Hematopoietic multipotent progenitor cell treated with erythropoietin and hydrocortisone succinate and interleukin-3 and kit ligand, for 4 days (in vitro differentiated cells): ENCODE results near the gene WRAP73.
A peak's percentile ranks its signal among the peaks of the same experiment; 100 is the strongest.

ENCODE experiments used
- DNase-seq: peaks from one replicate; pipeline ENCODE4 v3.0.0-alpha.2; 2015

The WRAP73 gene

DNA sequence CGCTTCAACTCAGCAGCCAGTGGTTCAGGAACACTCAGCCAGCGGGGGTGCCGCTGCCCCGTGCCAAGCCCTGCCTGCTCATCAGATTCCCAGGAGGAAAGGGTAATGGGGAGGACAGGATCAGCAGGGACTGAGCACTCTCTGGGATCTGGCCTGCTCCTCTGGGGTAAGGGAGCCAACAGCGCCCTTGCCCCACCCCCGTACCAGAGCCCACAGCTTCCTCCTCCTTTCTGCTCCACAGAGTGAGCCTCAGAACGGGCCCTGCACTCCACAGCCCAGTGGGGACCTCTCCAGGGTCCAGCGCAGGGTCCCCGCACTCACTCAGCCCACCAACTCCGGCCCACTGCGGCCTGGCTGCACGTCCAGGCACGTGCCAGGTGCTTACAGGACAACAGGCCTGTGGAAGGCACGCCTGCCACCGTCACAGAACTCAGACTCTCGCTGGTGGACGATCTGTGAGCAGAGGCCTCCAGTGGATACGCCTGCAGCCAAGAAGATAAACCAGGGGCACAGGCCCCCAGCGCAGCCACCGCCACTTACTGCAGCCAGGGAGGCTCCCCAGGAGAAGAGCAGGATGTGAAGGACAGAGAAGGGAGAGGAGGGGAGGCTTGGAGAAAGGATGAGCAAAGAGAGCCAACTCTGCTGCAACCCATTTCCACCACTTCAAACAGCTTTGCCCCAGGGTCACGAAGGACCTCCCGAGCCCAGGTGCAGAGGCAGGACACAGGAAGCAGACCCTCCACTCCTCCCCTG, 40.7 kb downstream of the WRAP73 start:
- peak; percentile 46 for DNase-seq

DNA sequence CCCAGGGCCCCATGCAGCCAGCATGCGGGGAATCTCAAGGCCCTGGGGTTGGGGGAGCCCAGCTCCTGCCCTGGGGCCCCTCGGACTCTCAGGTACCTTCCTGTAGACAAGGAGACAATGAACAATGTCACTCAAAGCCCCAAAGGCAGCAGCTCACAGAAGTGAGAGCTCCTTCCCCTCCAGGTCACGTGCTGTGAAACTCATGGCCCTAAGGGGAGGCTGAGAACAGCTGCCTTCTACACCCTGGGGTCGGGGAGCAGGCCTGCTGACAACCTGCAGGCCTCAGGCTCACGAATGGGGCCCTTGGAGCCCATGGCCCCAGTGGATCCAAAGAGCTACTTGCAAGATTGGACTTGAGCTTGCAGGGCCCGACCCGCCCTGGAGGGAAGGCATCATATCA, 41.7 kb downstream of the WRAP73 start:
- no peak for DNase-seq

DNA sequence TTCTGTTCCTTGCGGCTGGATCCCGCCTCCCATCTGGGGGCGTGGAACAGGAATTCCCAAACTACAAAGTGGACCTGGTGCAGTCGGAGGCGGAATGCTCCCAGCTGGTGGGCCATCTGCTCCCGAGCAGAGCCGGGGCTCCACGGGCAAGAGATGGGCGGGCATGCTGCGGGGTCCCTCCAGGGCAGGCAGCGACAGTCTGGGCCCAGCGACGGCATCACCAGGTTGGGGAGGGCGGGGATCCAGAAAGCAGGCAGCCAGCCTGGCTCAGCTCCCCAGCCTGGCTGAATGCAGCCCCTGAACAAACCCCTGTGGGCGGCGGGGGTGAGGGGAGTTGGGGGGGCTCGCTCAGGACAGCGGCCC, 42.2 kb downstream of the WRAP73 start:
- DNase-seq, result no peak

DNA sequence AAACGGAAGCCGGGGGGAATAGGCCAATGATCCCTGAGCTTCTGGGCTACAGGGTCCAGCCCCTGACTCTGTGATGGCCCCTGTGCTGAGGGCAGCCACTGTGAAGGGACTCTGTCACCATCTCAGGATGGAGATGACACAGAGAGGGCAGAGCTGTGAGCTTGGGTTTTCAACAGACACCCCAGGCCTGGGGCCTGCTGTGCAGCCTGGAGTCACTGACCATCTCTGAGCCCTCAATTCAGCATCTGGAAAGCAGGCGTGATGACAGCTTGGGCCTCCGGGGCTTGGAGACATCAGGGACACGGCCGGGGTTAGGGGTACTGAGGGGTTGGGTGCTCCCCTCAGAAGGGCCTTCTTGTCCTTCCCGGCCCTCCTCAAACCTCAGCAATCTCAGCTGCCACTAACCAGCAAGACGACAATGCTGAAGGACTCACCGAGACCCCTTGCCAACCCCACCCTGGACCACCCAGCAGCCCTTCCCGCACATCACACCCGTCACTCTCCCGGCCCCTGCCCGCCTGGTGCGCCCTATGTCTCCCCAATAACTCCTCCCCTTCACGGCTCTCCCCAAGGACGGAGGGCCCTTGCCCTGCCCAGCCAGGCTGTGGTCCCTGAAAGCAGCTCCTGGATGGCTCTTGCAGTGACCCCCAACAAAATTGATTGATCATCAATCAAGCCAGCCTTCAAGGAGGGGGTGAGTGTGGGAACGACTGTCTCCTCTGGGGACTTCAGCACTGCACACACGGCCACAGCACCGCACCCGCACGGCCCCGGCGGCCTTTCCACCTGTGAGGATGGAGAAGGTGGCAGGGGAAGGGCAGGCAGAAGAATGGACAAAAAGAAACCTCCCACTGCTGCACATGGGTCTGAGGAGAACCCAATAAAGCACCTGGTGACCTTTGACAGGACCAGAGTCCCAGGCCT, 42.9 kb downstream of the WRAP73 start:
- no peak for DNase-seq

DNA sequence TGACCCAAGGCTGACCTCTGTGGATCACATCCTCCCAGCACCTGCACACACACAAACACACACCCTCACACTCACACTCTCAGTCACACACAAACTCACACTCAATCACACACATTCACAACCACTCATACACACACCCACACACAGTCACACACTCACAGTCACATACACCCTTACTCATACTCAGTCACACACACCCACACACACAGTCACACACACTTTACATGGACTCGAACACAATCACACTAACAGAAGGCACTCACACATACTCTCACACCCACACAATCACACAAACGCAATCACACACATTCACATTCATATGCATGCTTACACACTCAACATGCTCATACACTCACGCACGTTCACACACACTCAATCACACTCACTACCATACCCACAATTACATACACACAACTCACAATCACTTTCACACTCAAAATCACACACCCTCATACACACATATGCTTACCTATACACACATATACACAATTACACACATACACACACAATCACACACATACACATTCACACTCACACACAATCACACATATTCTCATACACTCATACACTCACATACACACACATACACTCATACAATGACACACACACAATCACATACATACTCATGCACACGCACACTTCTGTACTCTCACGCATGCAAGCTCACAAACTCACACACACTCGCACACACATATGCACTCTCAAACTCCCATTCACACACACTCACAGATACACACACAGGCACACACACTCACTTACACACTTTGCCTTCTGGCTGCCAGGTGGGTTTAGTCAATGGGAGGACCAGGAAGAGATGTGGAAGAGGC, 44.7 kb downstream of the WRAP73 start:
- no peak for DNase-seq

DNA sequence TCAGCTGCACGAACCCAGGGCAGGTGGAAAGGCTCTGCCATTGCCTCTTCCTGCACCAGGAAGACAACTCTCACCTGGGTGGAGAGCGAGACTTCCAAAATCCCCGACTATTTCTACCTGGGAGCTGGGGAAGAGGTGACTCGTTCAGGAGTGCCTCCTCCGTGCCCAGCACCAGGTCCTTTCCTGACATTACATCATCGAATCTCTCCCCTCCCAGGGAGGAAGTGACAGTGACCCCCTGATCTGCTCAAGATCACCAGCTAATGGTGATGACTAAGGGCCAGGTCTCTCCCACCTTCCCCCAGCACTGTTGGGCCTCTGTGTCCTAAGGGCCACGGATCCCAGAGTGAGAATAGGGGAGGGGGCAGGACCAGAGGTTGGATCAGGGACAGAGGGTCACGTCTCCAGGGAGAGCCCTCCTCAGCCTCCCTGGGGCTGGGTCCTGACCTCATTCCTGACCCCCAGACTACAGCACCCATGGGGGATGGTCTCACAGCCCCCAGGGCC, 45.4 kb downstream of the WRAP73 start:
- DNase-seq, result no peak

DNA sequence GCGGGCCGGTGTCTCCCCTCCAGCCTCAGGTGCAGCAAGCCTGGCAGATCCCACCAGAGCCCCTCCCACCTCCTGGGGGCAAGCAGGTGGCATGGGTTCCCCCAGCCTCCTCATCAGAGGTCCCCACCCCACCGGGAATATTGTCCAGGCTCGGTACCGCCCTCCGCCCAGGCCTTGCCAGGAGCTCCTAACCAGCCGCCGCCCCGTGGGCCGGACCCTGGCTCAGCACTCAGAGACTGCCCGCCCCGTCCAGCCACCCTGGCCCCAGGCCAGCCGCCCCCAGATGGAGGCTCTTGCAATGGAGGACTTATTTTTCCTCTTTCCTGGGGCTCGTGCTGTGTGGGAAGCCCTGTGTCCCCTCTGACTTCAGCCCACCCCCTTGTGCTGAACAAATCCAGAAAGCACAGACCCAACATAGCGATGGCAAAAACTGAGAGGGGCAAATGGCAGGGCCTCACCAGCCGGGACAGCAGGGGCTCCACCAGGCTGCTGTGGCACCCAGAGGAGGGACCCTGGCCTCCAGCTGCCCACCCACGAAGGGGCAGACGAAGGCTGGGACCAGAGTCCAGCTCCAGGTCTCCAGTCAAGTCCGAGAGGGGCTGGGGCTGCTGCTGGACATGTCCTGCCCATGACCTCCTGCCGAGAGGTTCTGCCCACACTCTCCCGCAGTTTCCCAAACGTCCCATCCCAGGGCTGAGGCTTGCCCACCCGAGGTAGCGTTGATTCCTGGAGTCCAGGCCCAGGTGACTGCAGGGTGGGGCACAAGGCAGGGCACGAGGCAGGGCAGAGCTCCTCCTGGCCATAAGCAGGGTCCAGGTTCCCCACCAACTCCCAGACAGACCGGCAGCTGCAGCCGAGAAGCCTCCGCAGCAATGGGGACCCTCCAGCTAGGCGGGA, 46.1 kb downstream of the WRAP73 start:
- DNase-seq, result no peak

DNA sequence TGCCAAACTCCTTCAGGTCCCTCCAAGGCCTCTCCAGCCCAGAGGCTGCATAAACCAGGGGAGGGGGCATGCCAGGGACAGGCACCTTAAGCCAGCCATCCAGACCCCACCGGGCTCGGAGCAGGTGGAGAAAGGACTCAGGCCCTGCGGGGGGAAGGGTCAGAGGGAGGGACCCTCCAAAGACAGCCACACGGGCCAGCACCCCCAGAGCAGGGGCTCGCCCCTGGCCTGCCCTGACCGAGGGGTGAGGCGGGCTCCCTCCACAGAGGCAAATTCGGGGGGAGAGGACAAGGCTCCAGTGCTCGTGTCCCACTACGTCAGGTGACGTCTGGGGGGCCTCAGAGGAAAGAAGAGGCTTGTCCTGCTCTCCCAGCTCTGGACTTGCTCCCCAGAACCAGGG, 46.7 kb downstream of the WRAP73 start:
- DNase-seq, result no peak

DNA sequence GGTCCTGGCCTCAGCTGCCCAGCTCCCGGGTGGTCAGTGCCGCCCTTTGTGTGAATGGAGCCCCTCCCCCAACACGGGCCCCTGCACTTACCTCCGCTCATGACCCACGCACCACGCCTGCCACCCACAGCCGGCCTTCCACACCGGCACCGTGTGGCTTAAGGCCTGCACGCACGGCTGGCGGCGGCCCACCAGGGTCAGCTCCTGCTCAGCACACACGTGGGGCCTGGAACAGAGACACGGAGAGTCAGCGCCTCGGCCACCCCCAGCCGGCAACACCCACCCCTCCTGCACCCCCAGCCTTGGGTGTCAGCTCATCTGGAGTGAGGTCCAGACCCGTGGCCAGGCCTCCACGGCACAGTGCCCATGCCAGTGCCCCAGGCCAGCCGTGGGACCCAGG, 47.5 kb downstream of the WRAP73 start:
- no peak for DNase-seq

DNA sequence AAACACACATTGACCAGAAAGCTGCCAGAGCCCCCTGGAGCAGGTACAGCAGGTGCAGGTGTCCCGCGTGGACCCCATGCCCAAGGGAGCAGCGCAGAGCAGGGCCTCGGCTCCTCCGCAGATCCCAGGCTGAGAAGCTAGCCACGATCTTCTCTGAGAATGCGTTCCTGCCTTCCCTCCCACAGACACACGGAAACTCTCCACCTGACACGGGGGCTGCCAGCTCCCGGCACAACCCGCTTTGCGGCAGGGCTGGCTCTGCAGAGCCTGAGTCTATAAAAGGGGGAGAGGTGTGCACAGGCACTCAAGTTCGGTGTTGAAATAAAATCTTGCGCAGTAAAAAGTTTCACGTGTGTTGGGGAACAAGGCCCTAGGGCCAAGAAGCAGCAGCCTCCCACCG, 48.2 kb downstream of the WRAP73 start:
- DNase-seq, result no peak

DNA sequence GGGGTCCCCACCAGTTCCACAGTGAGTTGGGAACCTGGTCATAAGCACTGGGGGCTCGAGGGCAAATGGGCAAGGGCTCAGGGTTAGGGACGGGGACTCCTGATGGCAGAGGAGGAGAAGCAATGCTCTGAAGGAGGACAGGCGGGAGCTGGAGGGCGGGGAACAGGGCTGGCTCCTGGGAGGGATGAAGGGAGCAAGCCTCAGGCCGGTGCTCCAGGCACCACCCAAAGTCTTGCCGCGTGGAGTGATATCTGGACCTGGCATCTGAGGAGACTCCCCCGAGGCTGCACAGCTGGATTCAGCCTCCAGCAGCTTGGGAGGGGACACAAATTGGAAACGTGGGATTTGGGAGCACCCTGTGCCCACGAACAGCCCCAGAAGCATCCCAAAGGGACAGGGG, 49.5 kb downstream of the WRAP73 start:
- DNase-seq, result no peak

DNA sequence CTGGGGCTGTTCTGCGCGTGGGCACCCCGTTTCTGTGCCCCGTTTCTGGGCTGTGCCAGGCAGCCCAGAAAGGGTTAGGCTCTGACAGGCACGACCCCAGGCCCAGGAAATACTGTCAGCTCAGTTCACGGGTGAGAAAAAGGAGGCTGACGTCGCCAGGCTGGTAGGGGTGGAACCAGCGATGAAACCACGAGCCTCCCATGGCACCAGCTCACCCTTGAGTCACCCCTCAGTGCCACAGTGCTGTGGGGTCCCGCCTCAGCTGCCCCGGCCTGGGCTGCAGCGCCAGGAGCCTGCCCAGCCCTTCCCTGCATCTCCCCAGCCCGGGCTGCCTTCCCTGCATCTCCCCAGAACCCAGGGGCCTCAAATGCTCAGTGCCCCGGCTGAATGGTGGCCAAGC, 50.1 kb downstream of the WRAP73 start:
- peak; percentile 13 for DNase-seq

DNA sequence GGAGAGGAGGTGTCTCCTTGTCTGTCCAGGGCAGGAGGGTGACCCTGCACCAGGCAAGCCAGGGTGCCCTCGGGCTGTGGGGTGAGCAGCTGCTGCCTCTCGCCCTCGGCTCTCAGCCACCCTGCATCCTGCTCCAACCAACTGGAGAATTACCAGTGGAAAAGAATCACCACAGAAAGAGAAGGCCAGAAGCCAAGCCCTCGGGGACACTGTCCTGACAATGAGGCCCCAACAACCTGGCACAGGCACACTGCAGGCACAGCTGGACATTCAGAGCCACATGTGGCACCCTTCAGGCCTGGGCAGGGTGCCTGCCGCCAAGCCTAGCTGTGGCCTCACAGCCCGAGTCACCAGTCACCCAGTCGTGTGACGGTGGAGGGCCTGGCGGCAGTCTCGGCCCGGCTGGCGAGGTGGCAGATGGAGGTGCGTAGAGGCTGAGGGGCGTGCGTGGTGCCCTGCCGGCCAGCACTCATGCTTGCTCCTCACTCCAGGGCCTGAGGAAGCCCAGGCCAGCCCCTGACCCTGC, 50.6 kb downstream of the WRAP73 start:
- DNase-seq, result no peak

DNA sequence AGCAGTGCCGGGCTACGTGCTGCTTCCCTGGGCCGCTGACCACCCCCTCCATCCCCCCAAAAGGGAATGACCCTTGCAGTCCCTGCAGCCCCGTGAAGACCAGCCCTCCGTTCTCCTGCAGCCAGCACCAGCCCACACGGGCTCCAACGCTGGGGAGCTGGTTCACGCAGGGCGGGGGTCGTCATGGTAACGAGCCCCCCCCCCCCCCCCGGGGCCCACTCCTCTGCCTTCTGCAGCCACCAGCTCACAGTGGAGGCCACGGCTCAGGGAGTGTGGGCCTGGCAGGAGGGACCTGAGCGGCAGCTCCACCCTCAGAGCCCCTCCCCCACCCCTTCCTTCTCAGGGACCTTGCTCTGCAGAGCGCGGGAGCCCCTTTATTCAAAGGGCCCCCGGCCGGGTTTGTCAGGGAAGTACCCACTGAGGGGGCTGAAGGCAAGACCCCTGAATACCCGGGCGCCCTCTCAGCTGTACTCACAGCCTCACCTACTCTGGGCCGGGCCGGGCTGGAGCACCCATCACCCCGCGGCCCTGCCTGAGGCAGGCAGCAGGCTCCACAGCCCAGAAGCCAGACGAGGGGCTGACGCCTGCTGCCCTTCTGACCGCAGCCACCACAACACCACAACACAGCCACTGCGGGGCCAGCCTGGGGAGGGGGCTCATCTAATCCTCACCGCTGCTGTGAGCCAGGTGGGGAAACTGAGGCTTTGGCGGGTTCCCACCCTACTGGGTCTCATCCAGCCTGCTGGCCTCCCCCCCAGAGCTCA, 51.2 kb downstream of the WRAP73 start:
- no peak for DNase-seq

DNA sequence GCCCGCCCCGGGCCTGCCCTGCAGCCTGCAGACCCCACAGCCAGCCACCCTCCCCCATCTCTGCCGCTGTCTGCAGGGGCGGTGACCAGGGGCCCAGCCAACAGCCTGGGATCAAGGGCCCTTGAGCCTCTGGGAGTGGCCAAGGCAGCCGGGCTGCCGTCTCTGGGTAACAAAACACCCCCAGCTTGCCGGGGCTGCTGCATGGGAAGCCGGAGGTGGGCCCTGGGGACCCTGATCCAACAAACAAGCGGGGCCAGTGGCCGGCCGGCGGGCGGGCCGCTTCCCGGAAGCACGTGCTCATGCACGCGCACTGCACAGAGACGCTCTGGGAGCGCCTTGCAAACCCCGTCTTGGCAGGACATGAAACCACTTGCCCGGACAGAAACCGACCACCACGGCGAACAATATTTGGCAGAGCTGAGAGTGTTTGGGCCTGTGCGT, 51.8 kb downstream of the WRAP73 start:
- peak; percentile 12 for DNase-seq

DNA sequence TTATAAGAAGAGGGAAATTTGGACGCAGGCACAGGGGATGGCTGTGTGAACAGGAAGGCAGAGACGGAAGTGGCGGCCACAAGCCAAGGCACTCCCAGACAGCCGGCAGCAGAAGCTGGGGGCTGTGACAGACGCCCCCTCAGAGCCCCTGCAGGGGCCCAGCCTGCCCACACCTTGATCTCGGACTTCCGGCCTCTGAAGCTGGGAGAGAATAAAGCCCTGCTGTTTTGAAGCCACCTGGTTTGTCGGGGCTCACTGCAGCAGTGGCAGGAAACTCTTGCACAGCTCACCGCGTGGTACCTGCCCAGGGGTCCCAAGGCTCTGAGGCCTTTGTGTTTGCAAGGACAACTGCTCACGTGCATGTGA, 52.3 kb downstream of the WRAP73 start:
- DNase-seq, result peak; percentile 68

DNA sequence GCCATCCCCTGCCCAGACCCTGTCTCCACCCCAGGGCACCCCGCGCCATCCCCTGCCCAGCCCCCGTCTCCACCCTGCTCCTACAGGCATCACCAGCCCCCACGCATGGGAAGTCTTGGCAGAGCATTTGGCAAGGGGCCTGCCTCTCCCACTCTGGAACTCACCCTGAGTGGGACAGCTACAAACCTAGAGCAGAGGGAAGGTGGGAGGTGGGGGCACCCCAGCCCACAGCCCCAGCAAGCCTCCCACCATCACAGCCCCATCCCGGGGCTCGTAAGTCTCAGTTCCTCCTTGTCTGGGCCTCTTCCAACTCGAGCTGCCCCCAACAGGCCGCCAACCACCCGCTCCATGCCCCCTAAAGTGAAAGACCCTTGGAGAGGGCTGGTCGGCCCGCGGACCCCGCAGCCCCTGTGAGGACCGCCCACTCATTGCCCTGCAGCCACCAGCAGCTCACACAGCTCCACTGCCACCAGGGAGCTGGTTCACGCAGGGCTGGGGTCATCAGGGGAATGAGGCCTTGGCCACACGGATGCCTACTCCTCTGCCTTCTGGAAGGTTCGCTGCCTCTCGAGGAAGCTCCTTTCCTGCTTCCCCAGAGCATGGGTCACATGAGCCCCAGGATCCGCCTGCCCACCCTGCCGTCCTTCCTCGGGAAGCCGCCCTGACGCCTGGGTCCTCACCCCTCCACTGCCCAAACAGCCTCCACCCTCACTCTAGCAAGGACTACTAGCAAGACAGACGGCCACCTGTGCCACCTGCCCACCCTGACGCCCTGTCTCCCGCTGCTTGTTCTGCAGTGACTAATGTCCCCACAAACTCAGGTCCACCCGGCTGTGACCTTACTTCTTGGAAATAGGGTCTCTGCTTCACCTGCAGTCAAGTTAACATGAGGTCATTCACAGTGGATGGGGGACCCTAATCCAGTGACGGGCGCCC, 53.0 kb downstream of the WRAP73 start:
- no peak for DNase-seq

DNA sequence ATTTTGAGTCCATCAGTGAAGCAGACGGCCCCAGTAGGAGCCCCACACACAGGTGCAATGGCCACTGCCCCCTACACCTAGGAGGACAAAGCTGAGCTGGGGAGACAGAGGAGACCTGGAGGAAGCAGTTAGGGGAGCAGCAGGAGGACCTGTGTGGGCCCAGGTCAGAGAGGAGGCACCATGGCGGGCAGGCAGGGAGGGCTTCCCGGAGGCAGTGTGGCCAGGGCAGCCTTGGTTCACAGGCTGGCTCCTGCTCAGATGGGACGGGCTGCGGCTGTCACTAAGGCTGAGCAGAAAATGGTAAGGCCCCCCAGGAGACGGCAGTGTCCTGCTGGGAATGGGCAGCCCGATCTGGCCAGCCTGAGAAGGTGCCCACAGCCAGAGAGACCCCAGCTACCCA, 54.0 kb downstream of the WRAP73 start:
- no peak for DNase-seq

DNA sequence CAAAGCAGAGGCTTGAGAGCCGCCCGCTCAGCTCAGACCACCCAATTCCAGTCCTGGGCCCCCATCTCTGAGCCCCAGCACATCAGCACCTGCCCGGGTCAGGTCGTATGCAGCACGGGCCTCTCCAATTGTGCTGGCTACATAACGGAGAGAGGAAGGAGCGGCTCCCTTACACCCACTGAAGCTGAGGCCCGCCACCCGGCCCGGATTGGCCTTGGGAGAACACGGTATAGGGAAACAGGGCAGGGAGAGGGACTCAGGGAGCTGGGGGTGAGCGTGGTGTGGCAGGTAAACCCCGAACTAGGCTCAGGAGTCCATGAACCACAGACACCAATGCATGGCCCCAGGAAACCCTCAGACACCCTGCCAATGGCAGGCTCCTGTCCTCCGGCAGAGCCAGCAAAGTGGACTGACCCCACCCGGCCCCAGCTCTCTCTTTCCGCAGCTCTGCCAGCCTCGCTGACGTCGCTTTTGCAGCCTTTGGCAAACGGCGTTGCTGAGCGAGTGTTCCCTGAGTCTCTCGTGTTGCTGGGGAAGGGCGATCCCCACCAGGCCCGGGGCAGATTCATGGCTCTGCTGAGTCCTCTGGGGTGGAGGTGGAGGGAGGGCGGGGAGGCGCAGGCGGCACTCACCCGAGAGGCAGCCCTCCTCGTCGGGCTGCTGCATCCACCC, 55.1 kb downstream of the WRAP73 start:
- DNase-seq, result no peak
